CD4-positive, CD25-positive, alpha-beta regulatory T cell (primary cell): ENCODE measurements around the gene CXCL5. TPM values are rescaled to one million over a fixed set of nuclear protein-coding genes. Genes with fewer than 3 reads are reported as not detected.

ENCODE experiments used
- ATAC-seq, 2 donors: fragments of 150-1000 bp; cut with Tn5 transposase; one replicate each; pipeline ENCODE4 v1.10.0; 2021; ENCODE audit warnings: low read depth in 2 of 2, moderate number of reproducible peaks in 2 of 2, moderate library complexity in 1 of 2
- DNase-seq, 3 donors: peaks; one replicate each; pipeline versions ENCODE4 v3.0.0 to v3.0.0-alpha.2; 2012 to 2022; ENCODE audit warnings: mixed read lengths in 1 of 3
- H3K27ac ChIP-seq: one replicate; pipeline ENCODE4 v1.7.0; 2013; ENCODE audit warnings: mild to moderate bottlenecking, low read length; ENCODE audit not compliant: insufficient read depth, poor library complexity, severe bottlenecking
- H3K27me3 ChIP-seq: one replicate; pipeline ENCODE4 v1.7.0; 2013; ENCODE audit warnings: low read length; ENCODE audit not compliant: control insufficient read depth, insufficient read depth
- H3K36me3 ChIP-seq: one replicate; pipeline ENCODE4 v1.7.0; 2013; ENCODE audit warnings: mild to moderate bottlenecking, low read length, moderate library complexity; ENCODE audit not compliant: control insufficient read depth, insufficient read depth
- H3K4me1 ChIP-seq: 2 replicates; pipeline ENCODE4 v1.7.0; 2013; ENCODE audit warnings: mild to moderate bottlenecking, low read length; ENCODE audit not compliant: insufficient read depth, control insufficient read depth, poor library complexity, severe bottlenecking
- H3K4me3 ChIP-seq: one replicate; pipeline ENCODE4 v1.7.0; 2013; ENCODE audit warnings: low read depth, mild to moderate bottlenecking, low read length, moderate library complexity
- H3K9me3 ChIP-seq, 2 experiments: 1 replicate in 1 of 2; 2 replicates in 1 of 2; pipeline ENCODE4 v1.7.0; 2013; ENCODE audit warnings: low read length in 2 of 2, mild to moderate bottlenecking in 1 of 2, moderate library complexity in 1 of 2; ENCODE audit not compliant: control insufficient read depth in 2 of 2
- H3K27ac Mint-ChIP-seq, 3 donors: one replicate each; pipeline ENCODE4 v1.8.0; 2020 to 2022; ENCODE audit warnings: mild to moderate bottlenecking in 3 of 3, mixed read lengths in 3 of 3, moderate library complexity in 2 of 3
- H3K27me3 Mint-ChIP-seq: one replicate; pipeline ENCODE4 v1.8.0; 2022; ENCODE audit warnings: mild to moderate bottlenecking, mixed read lengths
- H3K36me3 Mint-ChIP-seq: one replicate; pipeline ENCODE4 v1.8.0; 2020; ENCODE audit warnings: mixed read lengths
- H3K4me1 Mint-ChIP-seq, 4 donors: one replicate each; pipeline ENCODE4 v1.8.0; 2020 to 2022; ENCODE audit warnings: mixed read lengths in 4 of 4, mild to moderate bottlenecking in 1 of 4
- H3K4me3 Mint-ChIP-seq, 4 donors: one replicate each; pipeline ENCODE4 v1.8.0; 2020 to 2022; ENCODE audit warnings: mild to moderate bottlenecking in 4 of 4, mixed read lengths in 4 of 4, moderate library complexity in 3 of 4
- H3K9me3 Mint-ChIP-seq, 7 donors: one replicate each; pipeline ENCODE4 v1.8.0; 2020 to 2022; ENCODE audit warnings: mixed read lengths in 7 of 7, mild to moderate bottlenecking in 3 of 7, moderate library complexity in 2 of 7
- polyA plus RNA-seq, 4 donors: library from polyadenylated mRNA; unstranded; fragments of 300-500 nt; fragmentation: Illumina TruSeq; gene quantifications; one replicate each; pipeline ENCODE4 v1.2.3, GENCODE V29; 2021
- total RNA-seq: library from RNA; stranded (reverse); gene quantifications from one replicate; pipeline ENCODE4 v1.2.3, GENCODE V29; 2022

Gene CXCL5
- 0.59 TPM for total RNA-seq
- polyA plus RNA-seq = not detected

DNA sequence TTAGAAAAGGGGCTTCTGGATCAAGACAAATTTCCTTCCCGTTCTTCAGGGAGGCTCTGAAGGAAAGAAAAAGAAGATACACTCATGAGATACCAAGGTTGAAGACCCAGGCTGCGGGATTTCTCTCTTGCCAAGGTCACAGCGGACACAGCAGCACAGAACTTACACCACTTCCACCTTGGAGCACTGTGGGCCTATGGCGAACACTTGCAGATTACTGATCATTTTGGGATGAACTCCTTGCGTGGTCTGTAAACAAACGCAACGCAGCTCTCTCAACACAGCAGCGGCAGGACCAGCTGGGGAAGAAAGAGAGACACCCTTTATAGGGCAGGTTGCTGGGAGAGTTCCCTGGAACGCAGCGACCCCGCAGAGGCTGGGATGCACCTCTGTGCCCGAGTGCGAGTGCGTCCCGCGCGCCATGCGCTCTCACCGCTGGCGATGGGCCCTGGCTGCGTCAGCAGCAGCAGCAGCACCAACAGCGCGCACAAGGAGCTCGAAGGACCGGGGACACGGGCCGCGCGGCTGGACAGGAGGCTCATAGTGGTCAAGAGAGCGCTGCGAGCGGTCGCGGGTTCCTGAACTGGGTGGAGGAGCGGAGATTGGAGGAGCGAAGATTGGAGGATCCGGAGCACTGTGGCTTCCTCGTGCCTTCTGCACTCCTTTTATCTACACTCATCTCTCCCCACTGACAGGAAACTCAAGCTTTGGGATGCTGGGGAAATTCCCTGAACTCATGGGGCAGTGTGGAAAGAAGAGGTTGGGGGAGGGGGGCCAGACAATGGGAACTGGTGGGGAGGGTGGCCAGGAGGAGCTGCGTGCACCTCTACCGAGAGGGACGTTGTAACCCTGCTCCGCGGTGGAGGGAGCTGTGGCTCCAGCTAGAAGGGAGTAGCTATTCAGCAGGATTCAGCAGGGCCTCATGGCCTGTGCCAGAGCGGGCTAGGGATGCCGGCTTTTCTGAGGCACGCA is at the start of gene CXCL5:
CXCL5 (minus strand) TSS at position 638 of the 972 bp plus-strand sequence; CDS start at position 542, 96 bp downstream.
- DNase-seq (no peak), ATAC-seq (no peak)
- Mint-ChIP-seq H3K4me3 (no peak within 1 kb of the TSS), H3K4me1 (no peaks in the 10 kb centered on the region), H3K27me3 (peaks cover 4% of the 10 kb centered on the region), H3K9me3 (peaks cover 0 to 4% (median 0%) of the 10 kb centered on the region in 7 donors), H3K36me3 (no peaks in the 10 kb centered on the region), H3K27ac (no peak within 1 kb of the TSS)
- Histone ChIP-seq H3K4me1 (no peaks in the 10 kb centered on the region), H3K27ac (no peak within 1 kb of the TSS), H3K4me3 (no peak within 1 kb of the TSS), H3K27me3 (no peaks in the 10 kb centered on the region), H3K36me3 (no peaks in the 10 kb centered on the region), H3K9me3 (no peaks in the 10 kb centered on the region)

DNA sequence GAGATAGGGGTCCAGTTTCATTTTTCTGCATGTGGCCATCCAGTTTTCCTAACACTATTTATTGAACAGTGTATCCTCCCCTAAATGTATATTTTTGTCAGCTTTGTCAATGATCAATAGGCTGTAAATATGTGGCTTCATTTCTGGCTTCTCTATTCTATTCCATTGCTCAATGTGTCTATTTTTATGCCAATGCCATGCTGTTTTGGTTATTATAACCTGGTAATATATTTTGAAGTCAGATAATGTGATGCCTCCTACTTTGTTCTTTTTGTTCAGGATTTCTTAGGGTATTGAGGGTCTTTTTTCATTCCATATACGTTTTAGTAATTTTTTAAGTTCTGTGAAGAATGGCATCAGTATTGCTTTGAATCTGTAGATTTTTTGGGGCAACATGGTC is 48.7 kb upstream of the CXCL5 start:
- H3K36me3 ChIP-seq = no peaks in the 10 kb centered on the region
- no peak overlapping the region for H3K27ac ChIP-seq
- H3K4me1 Mint-ChIP-seq = no peaks in the 10 kb centered on the region
- no peak overlapping the region for H3K27ac Mint-ChIP-seq
- no peaks in the 10 kb centered on the region for H3K36me3 Mint-ChIP-seq
- H3K4me3 ChIP-seq = no peak overlapping the region
- peaks cover 0 to 22% (median 5%) of the 10 kb centered on the region in 7 donors for H3K9me3 Mint-ChIP-seq
- H3K4me3 Mint-ChIP-seq = no peak overlapping the region
- H3K27me3 ChIP-seq = no peaks in the 10 kb centered on the region
- DNase-seq (no peak), ATAC-seq (no peak)
- H3K4me1 ChIP-seq = no peaks in the 10 kb centered on the region
- H3K27me3 Mint-ChIP-seq = peaks cover 20% of the 10 kb centered on the region
- no peaks in the 10 kb centered on the region for H3K9me3 ChIP-seq

DNA sequence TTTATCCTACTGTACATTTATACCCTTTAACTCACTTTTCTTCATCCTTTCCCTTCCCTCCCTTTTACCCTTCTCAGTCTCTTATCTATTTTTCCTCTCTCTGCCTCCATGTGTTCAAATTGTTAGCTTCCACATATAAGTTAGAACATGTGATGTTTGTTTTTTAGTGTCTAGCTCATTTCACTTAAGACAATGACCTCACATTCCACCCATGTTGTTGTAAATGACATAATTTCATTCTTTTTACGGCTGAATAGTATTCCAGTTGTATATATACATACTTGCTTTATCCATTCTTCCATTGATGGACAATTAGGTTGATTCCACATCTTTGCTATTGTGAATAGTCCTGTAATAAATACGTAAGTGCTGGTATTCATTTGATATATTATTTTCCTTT is 47.3 kb upstream of the CXCL5 start:
- Mint-ChIP-seq H3K27me3 (peaks cover 20% of the 10 kb centered on the region), H3K36me3 (no peaks in the 10 kb centered on the region), H3K27ac (no peak overlapping the region), H3K4me3 (no peak overlapping the region), H3K9me3 (peaks cover 0 to 17% (median 5%) of the 10 kb centered on the region in 7 donors), H3K4me1 (no peaks in the 10 kb centered on the region)
- DNase-seq = no peak
- no peaks in the 10 kb centered on the region for H3K36me3 ChIP-seq
- H3K9me3 ChIP-seq = no peaks in the 10 kb centered on the region
- H3K4me1 ChIP-seq = no peaks in the 10 kb centered on the region
- no peak for ATAC-seq
- no peak overlapping the region for H3K4me3 ChIP-seq
- no peak overlapping the region for H3K27ac ChIP-seq
- H3K27me3 ChIP-seq = peaks cover 2% of the 10 kb centered on the region

DNA sequence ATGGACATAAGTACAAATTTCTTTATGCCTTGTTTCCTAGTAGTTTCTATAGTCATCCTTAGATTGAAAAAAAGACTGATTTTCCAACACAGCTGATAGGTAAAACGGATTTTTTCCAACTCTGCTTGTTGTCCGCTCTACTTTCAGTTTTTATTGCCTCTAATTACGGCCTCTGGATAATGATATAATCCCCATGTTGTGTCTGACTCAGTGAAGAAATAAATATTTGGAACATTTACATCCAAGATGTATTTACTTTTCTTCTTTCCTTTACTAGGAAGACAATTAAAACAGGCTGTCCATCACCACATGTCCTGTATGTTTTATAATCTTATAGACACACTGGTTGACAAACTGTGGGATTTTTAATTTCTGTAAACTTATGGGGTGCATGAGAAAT is 46.8 kb upstream of the CXCL5 start:
- H3K36me3 ChIP-seq = no peaks in the 10 kb centered on the region
- no peaks in the 10 kb centered on the region for H3K4me1 ChIP-seq
- H3K4me1 Mint-ChIP-seq = no peaks in the 10 kb centered on the region
- no peaks in the 10 kb centered on the region for H3K9me3 ChIP-seq
- DNase-seq (no peak), ATAC-seq (no peak)
- peaks cover under 1 to 17% (median 5%) of the 10 kb centered on the region in 7 donors for H3K9me3 Mint-ChIP-seq
- H3K36me3 Mint-ChIP-seq = no peaks in the 10 kb centered on the region
- peaks cover 22% of the 10 kb centered on the region for H3K27me3 Mint-ChIP-seq
- no peak overlapping the region for H3K27ac ChIP-seq
- no peak overlapping the region for H3K27ac Mint-ChIP-seq
- no peak overlapping the region for H3K4me3 Mint-ChIP-seq
- no peak overlapping the region for H3K4me3 ChIP-seq
- peaks cover 2% of the 10 kb centered on the region for H3K27me3 ChIP-seq

DNA sequence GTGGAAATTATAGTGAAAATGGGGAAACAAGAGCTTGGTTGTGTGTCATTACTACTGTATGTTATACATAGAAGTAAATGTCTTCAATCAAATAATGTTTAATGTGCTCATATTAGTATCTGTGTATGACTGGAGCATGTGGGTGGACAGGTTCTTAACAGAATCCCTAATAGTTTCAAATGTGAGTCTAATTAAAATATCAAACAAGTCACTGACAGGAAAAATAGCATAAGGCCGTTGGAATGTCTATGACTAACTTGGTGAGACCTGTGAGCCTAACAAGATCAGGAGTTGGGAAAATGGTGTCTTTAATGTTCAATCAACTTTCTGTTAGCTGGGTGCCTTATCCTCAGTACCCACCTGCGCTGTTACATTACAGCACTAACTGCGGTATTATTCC is 46.2 kb upstream of the CXCL5 start:
- H3K27me3 ChIP-seq = peaks cover 7% of the 10 kb centered on the region
- no peak overlapping the region for H3K4me3 ChIP-seq
- no peak overlapping the region for H3K27ac Mint-ChIP-seq
- H3K9me3 ChIP-seq = no peaks in the 10 kb centered on the region
- no peak overlapping the region for H3K27ac ChIP-seq
- H3K36me3 ChIP-seq = no peaks in the 10 kb centered on the region
- no peaks in the 10 kb centered on the region for H3K4me1 Mint-ChIP-seq
- peaks cover 1 to 17% (median 5%) of the 10 kb centered on the region in 7 donors for H3K9me3 Mint-ChIP-seq
- DNase-seq (no peak), ATAC-seq (no peak)
- H3K36me3 Mint-ChIP-seq = no peaks in the 10 kb centered on the region
- H3K27me3 Mint-ChIP-seq = peaks cover 23% of the 10 kb centered on the region
- no peaks in the 10 kb centered on the region for H3K4me1 ChIP-seq
- H3K4me3 Mint-ChIP-seq = no peak overlapping the region

DNA sequence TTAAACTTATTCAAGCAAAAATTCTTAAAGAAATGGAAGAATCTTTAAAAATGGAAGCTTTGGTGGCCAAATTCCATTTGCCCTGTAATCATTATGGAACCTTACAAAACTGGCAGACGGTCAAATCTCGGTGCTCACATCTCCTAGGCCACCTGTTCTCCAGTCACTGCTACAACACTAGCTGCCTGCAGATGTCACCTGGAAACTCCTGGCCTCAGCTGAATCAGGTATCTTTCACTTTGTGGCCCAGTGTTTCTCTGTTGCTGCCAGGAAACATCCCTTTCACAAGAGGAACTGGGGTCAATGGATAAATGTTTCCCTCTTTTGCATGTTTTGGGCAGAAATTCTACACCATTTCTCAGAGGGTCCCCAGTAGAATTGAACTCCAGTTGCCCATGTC is 44.2 kb upstream of the CXCL5 start:
- no peak for DNase-seq
- ATAC-seq = no peak

DNA sequence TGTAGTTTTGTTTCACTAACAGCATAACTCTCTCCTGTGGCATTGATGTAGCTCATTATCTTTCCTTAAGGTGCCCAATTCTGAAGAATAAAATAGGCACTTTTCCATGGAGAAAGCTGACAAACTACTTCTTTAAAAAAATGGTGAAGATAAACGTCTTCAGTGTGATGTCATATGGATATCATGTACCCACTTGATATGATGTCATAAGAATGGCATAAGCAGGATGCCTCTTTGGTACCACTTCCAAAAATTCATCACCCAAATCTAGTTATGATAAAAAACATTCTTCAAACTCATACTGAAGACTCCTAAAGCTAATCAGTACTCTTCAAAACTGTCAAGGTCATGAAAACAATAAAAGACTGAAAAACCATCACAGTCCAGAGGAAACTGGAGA is 42.9 kb upstream of the CXCL5 start:
- ATAC-seq = no peak
- no peak overlapping the region for H3K27ac ChIP-seq
- H3K9me3 ChIP-seq = no peaks in the 10 kb centered on the region
- no peaks in the 10 kb centered on the region for H3K36me3 ChIP-seq
- H3K4me1 Mint-ChIP-seq = peaks cover 0 to 11% (median 3%) of the 10 kb centered on the region in 4 donors
- H3K4me1 ChIP-seq = no peaks in the 10 kb centered on the region
- peaks cover 0 to 4% (median 1%) of the 10 kb centered on the region in 7 donors for H3K9me3 Mint-ChIP-seq
- peaks cover 23% of the 10 kb centered on the region for H3K27me3 ChIP-seq
- H3K4me3 ChIP-seq = no peak overlapping the region
- no peak overlapping the region for H3K27ac Mint-ChIP-seq
- no peak for DNase-seq
- no peaks in the 10 kb centered on the region for H3K36me3 Mint-ChIP-seq
- no peak overlapping the region for H3K4me3 Mint-ChIP-seq
- H3K27me3 Mint-ChIP-seq = peaks cover 28% of the 10 kb centered on the region

More for the DNA sequence above, 44.2 kb upstream of the CXCL5 start:
- H3K4me3 Mint-ChIP-seq = no peak overlapping the region
- H3K27me3 Mint-ChIP-seq = peaks cover 37% of the 10 kb centered on the region
- H3K27ac ChIP-seq = no peak overlapping the region
- H3K36me3 ChIP-seq = no peaks in the 10 kb centered on the region
- no peaks in the 10 kb centered on the region for H3K4me1 ChIP-seq
- H3K27me3 ChIP-seq = peaks cover 18% of the 10 kb centered on the region
- peaks cover 0 to 11% (median 3%) of the 10 kb centered on the region in 4 donors for H3K4me1 Mint-ChIP-seq
- H3K9me3 Mint-ChIP-seq = peaks cover 0 to 13% (median 1%) of the 10 kb centered on the region in 7 donors
- no peaks in the 10 kb centered on the region for H3K36me3 Mint-ChIP-seq
- no peaks in the 10 kb centered on the region for H3K9me3 ChIP-seq
- H3K4me3 ChIP-seq = no peak overlapping the region
- no peak overlapping the region for H3K27ac Mint-ChIP-seq
